HG03354 (cell line): ENCODE measurements around the gene AQP9.

ENCODE experiments used
- ATAC-seq: cut with Tn5 transposase; IDR thresholded peaks from one replicate; pipeline ENCODE4 v1.9.1; 2021; ENCODE audit warnings: mild to moderate bottlenecking; ENCODE audit not compliant: unreplicated experiment, poor library complexity, severe bottlenecking

The AQP9 gene

GRCh38 chr15:58139276-58139988 is 1.3 kb downstream of the AQP9 start:
- ATAC-seq: no peak

DNA sequence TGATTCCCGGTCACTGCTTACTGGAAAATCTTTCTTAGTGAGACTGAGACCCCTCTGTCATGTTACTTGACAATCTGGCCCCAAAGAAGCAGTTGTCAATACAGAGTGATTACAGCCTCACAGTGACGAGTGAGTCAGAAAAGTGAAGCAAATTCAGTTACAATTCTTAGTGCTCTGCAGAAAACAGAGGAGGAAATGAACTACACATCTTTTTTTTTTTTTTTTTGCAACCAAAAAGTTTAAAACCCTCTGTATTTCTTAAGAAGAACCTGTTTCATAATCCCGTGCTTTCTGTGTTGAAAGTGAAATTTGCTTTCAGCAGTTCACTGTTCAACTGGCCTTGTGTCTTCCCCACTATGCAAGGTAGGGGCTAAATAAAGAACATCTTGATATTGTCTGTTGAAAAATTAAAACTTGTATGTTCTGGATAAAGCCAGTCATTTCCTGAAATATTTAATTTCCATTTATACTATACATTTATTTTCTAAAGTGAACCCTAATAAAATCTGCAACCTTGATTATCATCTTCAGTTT is 1.9 kb downstream of the AQP9 start:
- ATAC-seq: no peak

DNA sequence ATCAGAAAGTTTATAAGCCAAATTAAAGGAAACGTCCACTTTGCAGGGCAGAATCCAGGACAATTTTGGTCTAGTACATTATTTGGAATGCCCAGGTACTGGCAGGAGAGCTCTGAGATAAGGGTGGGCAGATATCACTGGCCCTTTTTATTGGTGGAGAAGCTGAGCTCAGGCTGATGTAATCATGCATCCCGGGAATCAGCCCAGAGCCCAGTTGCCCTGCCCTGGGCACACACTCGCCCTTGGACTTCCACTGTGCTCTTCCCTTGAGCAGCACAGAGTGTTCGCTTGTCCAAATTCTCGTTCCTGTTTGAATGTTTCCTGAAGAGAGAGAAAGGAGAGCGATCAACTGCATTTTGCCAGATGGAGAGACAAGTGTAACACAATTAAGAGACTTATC is 3.7 kb downstream of the AQP9 start:
- no peak for ATAC-seq

GRCh38 chr15:58142827-58143461 is 4.8 kb downstream of the AQP9 start:
- no peak for ATAC-seq

DNA sequence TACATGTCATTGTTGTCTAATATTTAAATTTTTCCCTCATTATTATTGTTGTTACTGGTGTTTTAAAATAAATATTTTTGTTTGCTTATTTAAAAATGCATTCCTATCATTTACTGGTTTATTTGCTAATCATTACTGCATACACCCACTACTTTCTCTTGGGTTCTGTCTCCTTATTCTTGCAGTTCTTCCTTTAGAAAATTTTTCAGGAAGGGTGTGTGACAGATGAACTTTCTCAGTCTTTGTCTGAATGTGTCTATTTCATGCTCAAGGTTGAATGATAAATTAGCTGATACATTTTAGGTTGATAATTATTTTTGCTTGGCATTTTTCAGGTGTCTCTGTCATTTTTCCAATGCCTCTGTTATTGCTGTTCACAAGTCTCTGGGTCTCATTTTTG is 7.4 kb downstream of the AQP9 start:
- ATAC-seq: no peak

- ATAC-seq: no peak
Measured at GRCh38 chr15:58146211-58146610, 8.0 kb downstream of the AQP9 start.

DNA sequence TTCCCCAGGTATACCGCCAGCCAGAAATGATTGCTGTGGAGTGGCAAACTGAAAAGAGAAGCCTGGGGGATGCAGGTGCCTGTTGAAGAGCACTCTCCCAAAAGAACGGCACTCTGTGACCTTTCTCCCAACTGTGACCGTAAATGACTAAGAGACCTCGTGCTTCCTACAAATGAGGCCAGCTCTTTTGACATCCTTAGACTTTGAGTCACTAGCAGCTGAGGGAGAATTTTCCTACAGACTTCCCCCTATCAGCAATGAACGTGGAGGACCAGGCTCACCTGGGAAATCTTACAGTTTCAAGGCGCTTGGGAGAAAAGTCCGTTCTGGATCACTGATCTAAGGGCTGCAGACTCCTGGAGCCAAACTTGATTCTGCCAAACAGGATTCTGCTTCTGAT is 8.6 kb downstream of the AQP9 start:
- no peak for ATAC-seq

GRCh38 chr15:58147171-58147611 is 9.0 kb downstream of the AQP9 start:
- ATAC-seq: no peak

- ATAC-seq: no peak
Measured at GRCh38 chr15:58148120-58148519, 9.9 kb downstream of the AQP9 start.

DNA sequence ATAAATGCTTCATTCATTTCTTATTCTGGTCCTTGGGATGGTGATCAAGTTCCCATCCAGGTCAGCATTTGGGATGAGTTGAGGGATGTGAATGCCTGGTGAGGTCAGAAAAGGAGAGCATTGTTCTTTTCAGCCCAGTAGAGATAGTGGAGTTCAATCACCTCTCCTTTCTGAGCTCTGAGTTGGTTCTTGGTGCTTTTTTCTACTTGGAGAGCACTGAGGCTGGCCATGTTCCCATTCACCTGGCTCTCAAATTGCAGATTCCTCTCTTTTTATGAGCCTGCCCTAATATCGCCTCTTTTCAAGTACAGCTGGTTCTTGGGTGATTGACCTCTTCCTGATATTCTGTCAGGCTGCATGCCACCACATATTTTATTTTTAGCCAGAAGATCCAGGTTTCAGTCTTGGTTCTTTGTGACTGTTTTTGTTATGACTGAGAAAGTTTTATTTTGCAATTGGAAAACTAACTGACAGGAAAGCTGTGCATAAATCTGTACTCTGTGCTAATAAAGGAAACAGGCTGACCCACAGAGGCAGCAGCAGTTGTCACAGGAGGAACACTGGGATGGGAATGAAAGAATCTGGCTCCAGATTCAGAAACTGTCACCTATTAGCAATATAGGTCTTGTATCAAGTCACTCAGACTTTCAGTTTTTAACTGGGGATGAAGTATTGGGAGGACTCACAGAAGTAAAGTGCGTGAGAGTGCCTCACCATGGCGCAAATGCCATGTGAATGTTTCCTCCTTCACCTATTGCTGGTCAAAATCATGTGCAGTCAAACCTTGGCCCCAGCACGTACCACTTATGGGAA is 10.7 kb downstream of the AQP9 start:
- ATAC-seq: no peak

GRCh38 chr15:58154769-58155168 is 16.6 kb downstream of the AQP9 start:
- ATAC-seq: no peak

- no peak for ATAC-seq
Measured at GRCh38 chr15:58159827-58160386, 21.7 kb downstream of the AQP9 start.

- no peak for ATAC-seq
Measured at GRCh38 chr15:58161436-58161930, 23.3 kb downstream of the AQP9 start.

DNA sequence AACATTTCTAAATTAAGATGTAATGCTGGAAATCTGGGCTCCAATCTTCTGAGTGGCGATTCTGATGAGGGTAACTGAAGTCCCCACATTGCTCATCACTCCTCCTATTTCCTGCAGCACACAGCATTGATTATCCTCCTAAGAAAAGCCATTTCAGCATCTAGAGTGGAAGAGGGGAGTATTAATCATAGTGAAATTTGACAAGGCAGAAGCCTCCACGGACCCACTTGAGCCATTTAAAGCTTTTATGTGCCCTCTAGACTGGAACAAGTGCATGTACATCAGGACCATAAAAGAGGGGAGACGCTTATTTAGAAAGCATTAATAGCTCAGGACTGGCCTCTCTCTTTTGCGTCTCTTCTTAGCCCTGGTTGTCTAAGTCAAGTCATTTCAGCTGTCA is 25.8 kb downstream of the AQP9 start:
- ATAC-seq: no peak

- ATAC-seq: no peak
Measured at GRCh38 chr15:58164926-58165325, 26.7 kb downstream of the AQP9 start.

- ATAC-seq: no peak
Measured at GRCh38 chr15:58165661-58166060, 27.5 kb downstream of the AQP9 start.

- no peak for ATAC-seq
Measured at GRCh38 chr15:58167095-58167691, 29.0 kb downstream of the AQP9 start.

- no peak for ATAC-seq
Measured at GRCh38 chr15:58169934-58170333, 31.8 kb downstream of the AQP9 start.

DNA sequence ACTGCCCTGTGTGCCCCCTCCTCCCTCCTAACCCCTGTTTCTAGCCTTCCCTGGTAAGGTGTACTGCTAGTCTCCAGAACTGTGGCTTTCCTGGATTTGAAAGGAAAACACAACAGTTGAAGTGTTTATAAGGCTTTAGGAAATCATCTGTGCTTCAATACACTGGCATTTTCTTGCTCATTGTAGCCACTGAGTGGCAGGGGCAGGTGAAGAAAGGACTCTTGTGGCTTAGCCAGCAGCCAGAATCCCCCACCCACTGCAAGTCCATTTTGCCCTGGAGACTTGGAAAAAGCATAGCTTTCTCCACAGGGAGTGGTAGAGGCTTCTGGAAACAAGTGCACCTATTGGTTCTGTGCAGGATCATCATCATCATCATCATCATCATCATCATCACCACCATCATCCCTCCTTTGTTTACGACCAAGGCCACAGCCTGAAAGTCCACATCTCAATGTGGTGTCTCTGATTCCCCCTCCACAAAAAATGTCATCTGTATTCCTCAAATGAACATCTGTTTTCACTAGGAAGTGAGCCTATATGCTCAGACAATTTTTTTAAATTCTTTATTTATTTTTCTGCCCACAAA is 33.4 kb downstream of the AQP9 start:
- no peak for ATAC-seq
